Erythroblast (primary cell): ENCODE results near the gene UBE3D.

Source experiments
- GATA1 ChIP-seq: IDR thresholded peaks from 2 replicates; pipeline ENCODE4 v1.6.1; 2011; ENCODE audit warnings: low read depth, mild to moderate bottlenecking, control low read depth, low read length, moderate library complexity
- POLR2A ChIP-seq: IDR thresholded peaks from 2 replicates; pipeline ENCODE4 v1.6.1; 2011; ENCODE audit warnings: mild to moderate bottlenecking, low read length

DNA sequence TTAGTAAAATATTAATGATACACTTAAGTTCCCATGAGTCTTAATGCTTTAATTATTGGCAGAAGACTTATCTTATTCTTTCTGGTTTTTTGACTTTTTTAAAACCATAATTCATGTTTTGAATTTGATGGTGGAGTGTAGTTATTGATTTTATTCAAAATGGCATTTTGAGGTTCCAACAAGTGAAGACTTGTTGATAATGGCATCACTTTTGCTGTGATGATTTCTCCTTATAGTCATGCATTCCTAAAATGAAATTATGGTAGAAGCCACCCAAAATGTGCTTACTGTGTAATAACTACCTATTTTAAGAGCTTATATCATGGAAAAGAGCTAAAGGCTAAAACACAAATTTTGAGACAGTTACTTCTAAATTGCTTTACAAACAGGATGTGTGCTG lies 4.0 kb upstream of the UBE3D start:
- TF ChIP-seq POLR2A: no peak
- no peak for TF ChIP-seq GATA1
